RPMI8226 (cell line): ENCODE results near the gene PPIE.
A peak's percentile ranks its signal among the peaks of the same experiment; 100 is the strongest.

Experiments
- DNase-seq: peaks from one replicate; pipeline ENCODE4 v3.0.0-alpha.2; 2015

Gene PPIE

GRCh38 chr1:39738622-39739366 is at the start of gene PPIE:
TSS of gene PPIE (plus strand) at chr1:39738882. CDS start at chr1:39738901, 19 bp downstream.
- DNase-seq: peak; percentile 96

- DNase-seq: no peak
These were observed 49.5 kb upstream of the PPIE start for GRCh38 chr1:39689214-39689613.

- DNase-seq: no peak
These were observed 49.0 kb upstream of the PPIE start for GRCh38 chr1:39689635-39690034.

GRCh38 chr1:39690225-39690624 is 48.5 kb upstream of the PPIE start:
- no peak for DNase-seq

- DNase-seq: no peak
These were observed 47.8 kb upstream of the PPIE start for GRCh38 chr1:39690794-39691382.

GRCh38 chr1:39691383-39692151 is 47.1 kb upstream of the PPIE start, which contains the start of gene HPCAL4:
TSS of gene HPCAL4 (minus strand) at chr1:39691433. CDS start at chr1:39684603, 6,830 bp downstream.
- DNase-seq: peak; percentile 94

GRCh38 chr1:39692152-39693074 is 46.3 kb upstream of the PPIE start:
- DNase-seq: no peak

GRCh38 chr1:39694026-39694425 is 44.7 kb upstream of the PPIE start:
- no peak for DNase-seq

- DNase-seq: no peak
These were observed 43.7 kb upstream of the PPIE start for GRCh38 chr1:39695016-39695415.

GRCh38 chr1:39696448-39696847 is 42.2 kb upstream of the PPIE start:
- no peak for DNase-seq

- no peak for DNase-seq
These were observed 40.1 kb upstream of the PPIE start for GRCh38 chr1:39698568-39698967.

- no peak for DNase-seq
These were observed 39.3 kb upstream of the PPIE start for GRCh38 chr1:39699419-39699818.

- DNase-seq: no peak
These were observed 38.3 kb upstream of the PPIE start for GRCh38 chr1:39700348-39700747.

- no peak for DNase-seq
These were observed 37.6 kb upstream of the PPIE start for GRCh38 chr1:39701049-39701439.

GRCh38 chr1:39704757-39705156 is 33.9 kb upstream of the PPIE start:
- no peak for DNase-seq

GRCh38 chr1:39707506-39707905 is 31.2 kb upstream of the PPIE start:
- DNase-seq: no peak

GRCh38 chr1:39711104-39711965 is 27.3 kb upstream of the PPIE start:
- DNase-seq: no peak

- DNase-seq: no peak
These were observed 26.7 kb upstream of the PPIE start for GRCh38 chr1:39711966-39712340.

GRCh38 chr1:39713557-39713956 is 25.1 kb upstream of the PPIE start:
- no peak for DNase-seq

GRCh38 chr1:39717809-39718208 is 20.9 kb upstream of the PPIE start:
- DNase-seq: peak; percentile 23

- DNase-seq: peak; percentile 76
These were observed 18.3 kb upstream of the PPIE start for GRCh38 chr1:39720094-39720999.
